Measurements from ENCODE around the gene HJURP. TPM values are rescaled to one million over a fixed set of nuclear protein-coding genes. Genes with fewer than 3 reads are reported as not detected.

HJURP gene
- total RNA-seq, 1 experiment from 2014 or later: 49.7 TPM

GRCh38 chr2:233855345-233855744 lies 1.0 kb upstream of the HJURP start:
- Histone ChIP-seq H3K18ac (ENCODE audit: insufficient read length, low read depth, low read length) (no peak overlapping the region), H3K79me1 (ENCODE audit: insufficient read depth, low read depth, low read length, poor library complexity, severe bottlenecking) (peaks cover 3% of the 10 kb centered on the region), H2AK5ac (ENCODE audit: insufficient read length, low read length) (no peak overlapping the region), H4K8ac (replicated peaks; ENCODE audit: insufficient read length, low read depth, low read length) (no peak overlapping the region), H3K4ac (ENCODE audit: low read depth, low read length) (no peak overlapping the region), H3K9me3 (ENCODE audit: control insufficient read depth, low read depth, low read length) (no peaks in the 10 kb centered on the region), H4K5ac (ENCODE audit: insufficient read length, low read depth, low read length) (no peak overlapping the region), H3T11ph (ENCODE audit: low read length) (no peak overlapping the region), H3K23me2 (ENCODE audit: insufficient read length, low read depth, low read length, poor library complexity, severe bottlenecking) (peaks cover 11% of the 10 kb centered on the region), H2BK12ac (ENCODE audit: insufficient read length, low read depth, low read length) (no peak overlapping the region), H2BK5ac (ENCODE audit: insufficient read length, low read length) (no peak overlapping the region), H2BK15ac (ENCODE audit: low read depth, low read length) (no peak overlapping the region), H2BK120ac (ENCODE audit: low read depth, low read length, poor library complexity, severe bottlenecking) (no peak overlapping the region), H3K4me1 (ENCODE audit: insufficient read depth, low read length) (peaks cover 2% of the 10 kb centered on the region; the same call in 1 of the 2 replicates), H4K91ac (ENCODE audit: insufficient read length, low read depth, low read length) (no peak overlapping the region), H3K4me2 (ENCODE audit: insufficient read depth, insufficient read length, low read length) (peak overlapping the region; percentile 83), H2AFZ (ENCODE audit: low read length) (no peak overlapping the region), H2BK20ac (ENCODE audit: low read depth, low read length, poor library complexity, severe bottlenecking) (no peak overlapping the region), H3K27me3 (ENCODE audit: insufficient read depth, low read length) (no peaks in the 10 kb centered on the region), H3K9ac (ENCODE audit: extremely low read depth, insufficient read length, low read length) (no peak overlapping the region), H3K56ac (ENCODE audit: insufficient read length, low read depth, low read length) (no peak overlapping the region), H4K20me1 (ENCODE audit: control insufficient read depth, insufficient read depth, insufficient read length) (no peaks in the 10 kb centered on the region), H3K23ac (ENCODE audit: insufficient read length, low read depth, low read length) (no peak overlapping the region), H3K27ac (ENCODE audit: insufficient read length, low read depth, low read length) (no peak overlapping the region), H3K14ac (ENCODE audit: insufficient read depth, low read length) (no peak overlapping the region), H3K79me2 (ENCODE audit: insufficient read depth, low read length) (peaks cover 25% of the 10 kb centered on the region; the same call in 1 of the 2 replicates)
- Mint-ChIP-seq H3K27me3 (ENCODE audit: low read depth) (no peaks in the 10 kb centered on the region; the same call in 1 of the 2 replicates), H3K4me1 (peaks cover 28 to 31% of the 10 kb centered on the region in 2 experiments), H3K4me3 (peak overlapping the region; percentile 95 to 99), H3K27ac (no peak overlapping the region; a peak in 1 of 7 replicates), H3K36me3 (ENCODE audit: insufficient read depth in 1 of 3, low read depth in 3 of 3) (peaks cover 22 to 27% (median 24%) of the 10 kb centered on the region in 3 experiments; a peak in 6 of 7 replicates), H3K9me3 (no peaks in the 10 kb centered on the region; a peak in 1 of 5 replicates)
- no CpG with 5 or more reads among the region's 5 CpGs for WGBS (ENCODE audit: extremely low coverage, insufficient read length, low lambda C conversion rate)
- DNase-seq: no peak
- TF ChIP-seq CTCF (conservative IDR thresholded peaks at IDR 0.05): no peak

Data from H9 (cell line).